HTERT RPE-1 (cell line): ENCODE results near the gene AFG3L2.

Experiments used
- in situ Hi-C: fragments of 300-500 bp; cut with MboI; formaldehyde crosslinking; loops from 4 replicates; pipeline ENCODE4 v1.14.3; 2020; ENCODE audit warnings: low sequenced_read_pairs

AFG3L2 gene

DNA sequence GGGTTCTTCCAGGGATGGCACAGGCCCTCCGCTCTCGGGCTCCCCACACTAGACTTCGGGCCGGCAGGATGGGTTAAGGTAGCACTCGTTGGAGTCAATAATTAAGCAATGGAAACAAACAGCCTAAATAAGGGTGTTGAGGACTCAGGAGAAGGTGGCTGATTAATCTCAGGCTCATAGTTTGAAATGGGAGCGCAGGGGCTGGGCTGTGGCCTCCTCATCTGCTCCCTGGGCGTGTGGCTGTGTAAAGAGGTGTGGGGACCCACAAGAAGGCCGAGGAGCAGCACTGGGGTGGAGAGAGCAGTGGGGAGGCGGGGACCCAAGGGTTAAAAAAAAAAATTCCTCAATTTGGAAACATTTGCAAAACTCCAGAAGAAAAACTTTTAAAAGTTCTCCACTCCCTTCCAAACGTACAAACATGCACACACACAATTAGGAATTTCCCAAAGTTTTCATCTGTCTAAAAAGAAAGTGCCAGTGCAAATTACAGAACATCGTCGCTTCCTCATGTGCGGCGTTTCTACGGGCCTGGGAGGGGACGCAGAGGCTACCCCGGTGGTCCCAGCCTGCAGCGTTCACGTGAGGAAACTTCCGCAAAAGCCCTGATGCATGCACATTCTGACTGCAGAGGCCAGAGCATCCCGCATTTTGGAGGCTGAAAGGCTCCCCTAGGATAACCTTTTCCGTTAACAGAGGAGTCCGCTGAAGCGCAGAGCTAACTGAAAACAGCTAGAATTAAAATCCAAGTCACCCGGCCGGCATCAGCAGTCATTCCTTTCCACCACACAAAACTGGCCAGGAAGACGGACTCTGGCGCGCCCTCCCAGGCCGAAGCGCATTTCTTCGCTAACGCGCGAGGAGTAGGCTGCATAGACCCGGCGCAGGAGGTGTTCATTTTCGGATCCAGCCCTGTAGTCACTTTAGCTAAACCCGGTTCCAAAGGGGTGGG is 70.0 kb downstream of the AFG3L2 start:
- in situ Hi-C loops, result no loop called here

DNA sequence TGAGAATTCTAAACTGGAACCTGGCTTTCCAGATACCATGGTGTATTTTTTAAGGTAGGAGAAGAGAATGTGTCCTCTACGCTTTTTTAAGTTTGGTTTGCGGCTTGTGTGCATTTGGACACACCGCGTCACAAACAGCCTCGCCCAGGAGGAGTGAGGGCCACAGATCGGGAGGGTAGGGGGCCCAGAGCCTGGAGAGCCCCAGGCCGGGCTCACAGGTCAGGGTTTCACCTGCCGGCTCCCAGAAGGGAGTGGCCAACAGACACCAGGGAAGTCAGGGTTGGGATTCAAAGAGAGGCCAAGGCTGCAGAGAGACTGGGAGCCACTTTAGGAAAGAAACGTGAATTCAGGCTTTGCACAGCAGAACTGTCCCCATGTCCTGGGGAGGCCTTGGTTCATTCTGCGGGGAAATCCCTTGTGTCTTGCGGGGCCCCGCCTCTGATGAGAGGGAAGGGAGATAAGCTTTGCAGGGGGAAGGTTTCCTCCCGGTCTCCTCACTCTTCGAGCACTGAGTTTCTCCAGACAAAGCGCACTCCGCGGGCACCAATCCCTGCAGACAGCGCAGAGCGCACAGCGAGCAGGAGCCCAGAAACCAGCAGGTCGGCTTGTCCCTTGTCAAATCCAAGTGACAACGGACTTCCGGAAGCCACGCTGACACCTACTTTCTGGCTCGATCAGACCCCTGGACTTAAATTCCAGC is 70.9 kb downstream of the AFG3L2 start:
- in situ Hi-C loops, result no loop called here

DNA sequence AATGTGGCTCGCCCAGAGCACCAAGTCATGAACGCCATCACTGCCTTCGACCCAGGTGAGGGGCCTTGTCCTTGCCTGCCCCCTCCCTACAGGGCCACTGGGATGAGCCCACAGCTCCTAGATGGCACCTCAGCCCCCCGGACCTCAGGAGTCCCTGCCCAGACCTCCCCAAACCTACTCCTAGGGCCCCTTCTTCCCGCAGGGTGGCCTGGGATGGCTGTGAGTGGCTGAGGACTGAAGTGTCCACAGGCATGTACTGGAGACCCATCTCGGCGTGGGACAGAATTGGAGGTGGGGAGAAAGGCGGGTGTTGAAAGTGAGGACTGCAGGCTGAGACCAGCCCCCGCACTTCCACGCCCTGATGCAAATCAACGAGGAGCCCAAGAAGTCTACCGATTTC is 71.8 kb downstream of the AFG3L2 start:
- in situ Hi-C loops, result no loop called here

DNA sequence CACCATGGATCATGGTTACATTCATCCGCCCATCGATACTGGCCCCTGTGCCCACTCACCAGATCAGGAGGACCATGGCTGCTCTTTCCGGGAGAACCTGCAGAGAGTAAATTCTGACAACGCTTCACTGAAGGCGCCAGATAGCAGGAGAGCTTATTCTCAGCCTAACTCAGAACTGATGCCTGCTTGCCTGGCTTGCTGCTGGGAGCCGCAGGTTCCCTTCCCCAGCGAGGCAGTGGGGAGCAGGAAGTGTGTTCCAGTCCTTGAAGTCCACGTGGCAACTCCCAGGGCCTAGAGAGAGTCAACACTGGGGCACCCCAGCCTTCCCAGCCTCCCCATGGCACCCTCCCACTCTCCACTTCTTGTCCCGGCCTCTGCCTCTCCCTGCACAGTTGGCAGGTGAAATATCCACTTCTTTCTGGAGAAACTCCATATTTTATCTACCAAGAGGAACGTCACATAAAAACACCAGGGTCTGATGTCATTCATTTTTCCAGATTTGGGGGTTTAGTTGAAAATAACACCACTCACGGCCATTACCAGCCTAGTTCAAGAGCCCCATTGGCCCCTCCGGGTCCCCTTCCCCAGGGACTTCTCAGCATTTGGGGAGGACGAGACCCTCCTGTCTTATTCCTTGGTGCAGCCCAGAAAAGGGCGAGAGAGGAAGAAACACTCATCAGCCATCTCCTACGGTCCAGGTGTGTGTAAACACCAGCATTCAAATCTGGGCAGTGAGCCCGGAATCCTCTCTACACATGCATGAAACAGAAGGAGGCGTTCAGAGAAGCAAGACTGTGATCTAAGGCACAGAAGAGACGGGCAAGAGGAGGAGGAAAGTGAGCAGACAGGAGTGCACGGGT is 72.4 kb downstream of the AFG3L2 start:
- in situ Hi-C loops, result no loop called here

DNA sequence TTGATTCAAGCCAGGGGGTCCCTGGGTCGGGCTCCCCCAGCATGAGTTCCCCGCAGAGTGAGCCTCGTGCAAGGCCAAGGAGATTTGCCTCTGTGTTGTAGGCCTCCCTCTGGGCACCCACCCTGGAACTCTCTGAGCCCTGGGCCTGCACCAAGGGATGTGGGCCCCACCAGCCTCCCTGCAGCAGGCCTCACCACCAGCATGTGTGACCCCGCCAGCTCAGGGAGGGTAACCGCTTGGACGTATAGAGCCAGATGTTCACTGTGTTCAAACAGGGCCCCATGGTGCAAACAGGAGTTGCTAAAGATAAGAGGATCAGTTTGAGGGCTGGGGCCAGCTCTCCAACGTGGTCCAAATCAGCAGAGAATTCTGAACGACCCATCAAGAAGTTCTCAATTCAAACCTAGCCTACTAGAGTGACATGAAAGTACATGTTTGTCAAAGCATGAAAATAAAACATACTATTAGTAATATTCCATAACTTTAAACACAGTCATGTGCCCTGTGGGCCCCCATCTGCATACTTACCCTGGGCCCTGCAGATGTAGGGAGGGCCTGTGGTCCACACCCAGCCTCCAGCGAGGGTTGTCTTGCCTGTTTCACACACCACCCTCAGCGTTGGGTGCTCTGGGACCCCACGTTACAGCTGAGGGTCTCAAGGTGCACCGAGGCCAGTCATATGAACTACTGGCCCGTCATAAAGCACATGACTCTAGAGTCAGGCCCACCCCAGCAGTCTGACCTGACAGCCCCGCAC is 74.5 kb downstream of the AFG3L2 start:
- in situ Hi-C loops, result no loop called here

DNA sequence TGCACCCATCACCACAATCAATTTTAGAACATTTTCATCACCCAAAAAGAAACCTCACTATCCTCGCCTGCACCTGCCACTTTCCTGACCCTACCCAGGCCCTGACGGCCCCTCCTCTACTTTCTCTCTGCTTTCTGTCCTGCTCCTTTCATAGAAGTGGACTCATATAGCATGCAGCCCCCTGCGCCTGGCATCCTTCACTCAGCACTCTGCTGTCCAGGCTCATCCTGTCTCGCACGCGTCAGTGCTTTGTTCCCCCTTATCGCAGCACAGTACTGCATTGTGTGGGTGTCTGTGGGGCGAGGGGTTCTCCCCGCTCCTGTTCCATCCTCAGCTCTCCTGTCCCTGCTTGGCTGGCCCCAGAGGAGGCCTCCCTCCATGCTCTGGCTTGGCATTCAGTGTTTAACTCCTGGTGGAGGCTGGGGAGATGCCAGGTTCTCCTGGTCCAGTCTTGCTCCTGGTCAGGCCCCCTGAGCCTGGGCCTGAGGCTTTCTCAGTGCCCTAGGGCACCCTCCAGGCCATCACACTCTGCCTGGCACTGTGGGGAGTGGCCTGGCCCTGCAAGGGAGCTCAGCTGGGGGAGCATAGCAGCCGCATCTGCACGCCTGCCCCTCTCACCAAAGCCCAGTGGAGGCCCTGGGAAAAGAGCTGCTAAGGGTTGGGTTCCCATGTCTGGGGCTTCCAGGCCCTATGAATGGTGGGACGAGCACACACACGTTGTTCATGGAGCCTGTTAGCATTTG is 75.6 kb downstream of the AFG3L2 start:
- in situ Hi-C loops, result no loop called here

DNA sequence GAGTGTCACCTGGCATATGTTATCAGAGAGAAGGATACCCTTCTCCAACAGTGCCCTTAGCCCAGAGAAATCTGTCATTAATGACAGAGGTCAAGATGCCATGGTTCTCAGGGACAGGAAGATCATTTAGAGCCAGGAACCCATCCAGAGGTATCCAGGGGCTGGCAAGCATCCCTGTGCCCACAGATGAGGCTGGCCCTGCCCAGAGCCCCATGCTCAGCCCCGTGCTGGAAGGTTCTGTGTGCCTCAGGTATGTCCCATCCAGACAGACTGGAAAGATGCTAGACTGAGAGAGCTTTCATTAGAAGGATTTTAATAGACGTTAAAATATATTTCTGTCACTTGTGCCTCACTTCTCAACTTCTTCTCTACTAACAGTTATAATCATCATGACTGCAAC is 77.2 kb downstream of the AFG3L2 start:
- in situ Hi-C loops, result no loop called here

DNA sequence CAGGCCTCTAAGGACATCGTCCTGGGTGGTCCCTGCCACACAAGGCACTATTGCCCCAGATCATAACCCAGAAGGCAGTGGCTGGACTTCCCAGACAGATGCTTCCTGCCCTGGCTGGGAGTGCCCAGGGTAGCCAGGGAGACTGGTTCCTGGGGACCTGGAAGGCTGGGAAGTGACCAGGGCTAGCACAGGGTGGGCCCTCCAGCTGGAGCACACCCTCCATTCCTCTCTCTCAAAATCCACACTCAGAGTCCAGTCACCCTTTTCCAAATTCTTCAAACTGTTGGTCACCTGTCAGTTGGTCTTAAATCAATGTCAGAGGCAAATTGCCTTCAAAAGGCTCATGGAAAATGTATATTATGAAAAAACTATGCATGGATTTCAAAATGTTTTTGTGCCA is 80.6 kb downstream of the AFG3L2 start:
- in situ Hi-C loops, result no loop called here

DNA sequence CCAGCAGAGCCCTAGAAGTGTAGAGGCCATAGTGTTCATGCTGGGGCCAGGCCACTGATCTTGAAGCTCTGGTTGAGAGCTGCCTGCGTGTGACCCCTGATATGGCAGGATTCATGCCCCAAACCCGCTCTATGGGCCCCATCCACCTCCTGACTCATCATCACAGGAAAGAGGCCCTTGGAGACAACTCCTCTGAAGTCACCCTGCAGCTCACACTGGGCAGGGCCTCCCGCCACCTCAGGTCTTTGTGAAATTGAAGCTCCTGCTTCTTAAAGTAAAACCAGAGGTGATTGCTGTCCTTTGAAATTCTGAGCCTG is 81.0 kb downstream of the AFG3L2 start:
- in situ Hi-C loops, result no loop called here

DNA sequence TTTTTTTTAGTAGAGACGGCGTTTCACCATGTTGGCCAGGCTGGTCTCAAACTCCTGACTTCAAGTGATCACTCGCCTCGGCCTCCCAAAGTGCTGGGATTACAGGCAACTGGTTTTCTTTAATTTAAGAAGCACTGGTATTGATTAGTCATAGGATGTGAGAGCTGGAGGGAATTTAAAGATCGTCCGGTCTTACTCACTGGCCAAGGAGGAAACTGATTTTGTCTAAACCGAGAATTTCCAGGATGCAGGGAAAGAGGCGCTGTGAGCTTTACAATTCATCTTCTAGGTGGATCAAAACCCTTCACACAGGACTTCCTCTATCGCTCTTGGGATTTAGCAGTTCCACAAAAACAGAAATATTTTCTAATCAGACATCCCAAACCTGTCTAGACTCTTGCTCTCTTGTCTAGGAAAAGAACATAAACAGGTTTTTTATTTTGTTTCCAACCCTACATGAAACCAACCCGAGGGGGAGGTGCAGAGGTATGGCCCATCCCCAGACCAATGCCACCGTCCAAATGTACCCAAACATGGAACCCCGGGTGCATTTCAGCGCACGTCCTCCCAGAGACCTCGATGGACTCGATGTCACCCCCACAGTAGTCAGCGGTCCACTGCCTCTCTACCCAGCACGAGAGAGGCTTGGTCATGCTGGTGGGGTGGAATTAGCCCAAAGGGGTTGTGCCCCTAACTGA is 81.5 kb downstream of the AFG3L2 start:
- in situ Hi-C loops, result no loop called here

DNA sequence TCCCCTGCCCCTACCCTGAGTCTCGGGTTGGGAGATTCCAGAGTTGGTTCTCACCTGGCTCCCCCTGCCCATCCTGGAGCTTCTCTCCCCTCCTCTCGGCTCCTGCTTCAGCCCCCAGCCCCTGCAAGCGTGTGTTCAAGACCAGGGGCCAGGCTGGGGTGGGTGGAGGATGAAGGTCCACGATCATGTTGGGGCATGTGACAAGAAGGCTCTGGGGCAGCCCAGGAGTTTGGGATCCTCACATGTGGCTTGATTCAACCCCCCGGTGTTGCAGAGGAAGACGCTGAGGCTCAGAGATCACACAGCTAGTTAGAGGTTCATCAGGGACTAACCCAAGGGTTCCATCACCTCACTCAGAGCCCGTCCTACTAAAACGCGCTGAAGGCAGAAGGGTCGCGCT is 83.2 kb downstream of the AFG3L2 start:
- in situ Hi-C loops, result no loop called here

DNA sequence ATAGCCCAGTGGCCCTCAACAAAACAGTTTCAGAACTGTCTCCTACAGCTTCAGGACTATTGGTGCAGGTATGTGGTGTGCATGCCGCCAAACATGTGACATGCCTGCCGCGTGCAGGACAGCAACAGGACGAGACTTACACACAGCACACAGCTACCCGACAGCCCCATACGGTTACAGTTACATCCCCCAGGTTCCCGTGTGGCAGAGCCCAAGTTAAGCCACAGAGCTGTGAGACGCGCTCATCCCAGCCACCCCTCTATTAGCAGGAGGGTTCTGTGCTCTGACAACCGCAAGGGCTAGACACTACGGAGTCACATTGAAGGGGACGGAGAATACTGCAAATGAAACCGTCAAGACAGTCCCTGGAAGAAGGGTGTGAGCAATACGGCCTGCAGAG is 85.3 kb downstream of the AFG3L2 start:
- in situ Hi-C loops, result no loop called here

DNA sequence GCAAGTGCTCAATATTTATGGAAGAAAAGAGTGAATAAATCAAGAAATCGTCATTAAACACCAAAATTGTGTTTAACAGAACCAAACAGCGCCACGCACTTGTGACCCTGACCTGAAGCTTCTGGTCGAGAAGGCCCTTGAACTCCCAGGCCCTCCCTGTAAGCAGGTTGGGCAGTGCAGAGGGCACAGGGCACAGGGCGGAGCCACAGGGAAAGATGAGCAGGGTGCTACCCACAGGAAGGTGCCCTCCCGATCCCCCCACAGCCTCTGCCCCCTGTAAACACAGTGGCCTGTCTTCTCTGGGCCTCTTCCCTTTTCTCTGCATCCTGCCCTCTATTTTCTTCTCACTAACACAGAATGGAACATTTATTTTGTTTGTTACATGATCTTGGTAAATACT is 85.9 kb downstream of the AFG3L2 start:
- in situ Hi-C loops, result no loop called here

DNA sequence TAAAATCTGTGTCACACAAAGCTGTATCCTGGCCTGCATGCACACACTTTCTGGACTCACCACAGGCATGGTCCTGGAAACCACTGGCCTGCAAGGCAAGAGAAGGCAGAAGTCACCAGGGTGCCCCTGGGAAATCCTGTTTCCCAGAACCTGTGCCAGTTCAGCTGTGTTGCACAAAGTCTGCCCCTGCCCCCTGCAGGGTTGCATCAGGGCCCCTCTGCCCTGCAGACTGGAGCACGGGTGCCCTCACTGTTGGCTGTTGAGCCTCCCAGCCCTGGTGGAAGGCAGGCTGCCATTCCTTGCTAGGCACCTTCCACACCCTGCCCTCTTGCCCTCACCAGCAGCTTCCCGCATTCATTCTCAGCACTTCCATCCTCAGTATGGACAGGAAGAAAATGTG is 86.9 kb downstream of the AFG3L2 start:
- in situ Hi-C loops, result no loop called here

DNA sequence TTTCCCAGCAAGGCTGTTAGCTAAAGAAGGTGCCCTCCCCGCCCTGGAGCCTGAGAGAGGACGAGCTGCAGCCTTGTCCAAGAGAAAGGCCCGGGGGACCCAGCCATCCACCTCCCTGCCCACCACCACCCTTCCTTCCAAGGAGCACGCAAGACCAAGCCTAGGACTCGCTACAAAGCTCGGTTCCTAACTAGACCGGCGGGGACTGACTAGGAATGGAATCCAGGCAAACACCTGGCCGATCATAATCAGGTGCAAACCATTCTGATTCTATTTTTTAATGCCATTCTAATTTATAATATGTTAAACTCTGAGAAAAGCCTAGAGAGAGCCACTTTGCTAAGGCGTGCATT is 88.6 kb downstream of the AFG3L2 start:
- in situ Hi-C loops, result no loop called here

DNA sequence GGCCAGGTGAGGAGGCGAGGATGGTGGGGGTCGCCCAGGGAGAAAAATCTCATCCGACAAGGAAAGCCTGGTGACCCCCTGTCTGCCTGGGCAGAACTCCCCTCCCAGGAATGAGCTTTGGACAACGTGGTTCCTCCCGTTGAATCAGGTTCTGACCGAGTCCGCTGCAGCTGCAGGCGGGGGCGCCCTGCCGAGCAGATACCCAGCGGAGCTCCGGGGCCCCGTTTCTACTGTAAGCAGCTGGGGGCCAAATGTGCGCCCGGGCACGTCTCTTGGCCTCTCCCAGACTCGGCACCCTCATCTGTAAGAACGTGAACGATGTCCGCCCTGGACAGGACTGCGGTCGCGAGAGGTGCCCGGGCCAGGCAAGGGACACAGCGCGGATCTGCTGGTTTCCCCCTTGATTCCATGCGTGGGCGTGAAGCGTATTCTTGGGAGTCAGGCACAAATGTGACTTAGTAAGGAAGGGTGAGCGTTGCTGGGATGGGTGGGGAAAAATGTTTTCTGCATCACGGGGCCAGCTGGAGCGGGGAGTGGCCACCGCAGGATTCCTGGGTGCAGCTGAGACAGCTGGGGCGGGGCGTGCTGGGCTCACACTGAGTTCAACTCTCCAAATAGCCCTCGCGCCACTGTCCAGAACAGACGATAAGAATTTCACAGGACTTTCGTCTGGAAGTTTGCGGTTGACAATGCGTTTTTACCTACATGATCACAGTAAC is 89.2 kb downstream of the AFG3L2 start:
- in situ Hi-C loops, result no loop called here

DNA sequence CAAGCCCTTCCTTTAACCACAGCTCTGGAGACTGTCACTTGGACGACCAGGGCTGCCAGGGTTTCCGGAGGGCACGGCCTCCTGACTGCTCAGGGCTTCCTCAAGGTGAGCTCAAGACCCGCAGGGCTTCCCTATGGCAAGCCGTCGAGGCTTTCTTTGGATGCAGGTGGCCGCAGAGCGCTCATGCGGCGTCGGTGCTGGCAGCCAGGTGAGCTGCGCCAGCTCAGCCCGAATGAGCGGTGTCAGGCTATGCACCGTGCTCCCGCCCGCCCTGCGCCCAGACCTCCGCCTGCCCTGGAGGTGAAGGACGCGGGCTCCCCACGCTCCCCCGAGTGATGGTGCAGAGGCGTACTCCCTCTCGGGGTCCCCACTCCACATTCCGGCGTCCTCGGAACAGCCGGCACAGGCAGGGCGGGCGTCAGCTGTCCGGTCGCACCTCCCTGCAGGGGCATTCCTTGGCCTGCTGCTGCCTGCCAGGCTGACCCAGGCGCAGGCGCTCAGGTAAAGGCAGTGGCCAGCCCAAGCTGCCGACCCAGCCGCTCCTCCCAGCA is 89.8 kb downstream of the AFG3L2 start:
- in situ Hi-C loops, result no loop called here

DNA sequence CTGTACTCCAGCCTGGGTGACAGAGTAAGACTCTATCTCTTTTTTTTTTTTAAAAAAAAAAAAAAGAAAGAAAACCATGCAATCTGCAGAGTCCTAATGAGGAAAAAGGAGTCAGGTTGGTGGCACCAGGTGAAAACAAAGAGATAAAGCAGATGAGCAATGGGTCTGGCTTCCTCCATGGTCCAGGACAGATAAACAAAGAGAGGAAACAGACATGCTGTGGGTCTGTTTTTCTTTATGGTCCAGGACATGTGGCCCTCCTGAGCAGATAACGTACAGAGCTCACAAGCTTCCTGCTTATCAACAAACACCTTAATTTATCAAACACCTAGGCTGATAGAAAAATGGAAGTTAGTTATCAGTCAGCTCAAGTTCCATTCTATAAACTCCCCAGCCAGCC is 93.4 kb downstream of the AFG3L2 start:
- in situ Hi-C loops, result no loop called here

DNA sequence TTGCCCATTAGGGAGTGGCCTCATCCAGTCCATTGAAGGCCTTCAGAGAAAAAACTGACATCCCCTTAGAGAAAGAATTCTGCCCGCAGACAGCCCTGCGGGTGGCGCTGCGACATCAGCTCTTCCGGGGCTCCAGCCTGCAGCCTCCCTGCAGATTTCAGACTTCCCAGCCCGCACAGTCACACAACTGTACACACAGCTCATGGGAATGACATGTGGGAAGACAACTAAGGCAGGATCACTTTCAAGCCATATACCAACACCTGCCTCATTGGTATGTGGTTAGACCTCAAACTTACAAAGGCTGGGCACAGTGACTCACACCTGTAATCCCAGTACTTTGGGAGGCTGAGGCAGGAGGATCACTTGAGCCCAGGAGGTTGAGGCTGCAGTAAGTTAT is 93.8 kb downstream of the AFG3L2 start:
- in situ Hi-C loops, result no loop called here
